ENCODE measurements around the gene STKLD1.
A peak's percentile ranks its signal among the peaks of the same experiment; 100 is the strongest.

Gene STKLD1

DNA sequence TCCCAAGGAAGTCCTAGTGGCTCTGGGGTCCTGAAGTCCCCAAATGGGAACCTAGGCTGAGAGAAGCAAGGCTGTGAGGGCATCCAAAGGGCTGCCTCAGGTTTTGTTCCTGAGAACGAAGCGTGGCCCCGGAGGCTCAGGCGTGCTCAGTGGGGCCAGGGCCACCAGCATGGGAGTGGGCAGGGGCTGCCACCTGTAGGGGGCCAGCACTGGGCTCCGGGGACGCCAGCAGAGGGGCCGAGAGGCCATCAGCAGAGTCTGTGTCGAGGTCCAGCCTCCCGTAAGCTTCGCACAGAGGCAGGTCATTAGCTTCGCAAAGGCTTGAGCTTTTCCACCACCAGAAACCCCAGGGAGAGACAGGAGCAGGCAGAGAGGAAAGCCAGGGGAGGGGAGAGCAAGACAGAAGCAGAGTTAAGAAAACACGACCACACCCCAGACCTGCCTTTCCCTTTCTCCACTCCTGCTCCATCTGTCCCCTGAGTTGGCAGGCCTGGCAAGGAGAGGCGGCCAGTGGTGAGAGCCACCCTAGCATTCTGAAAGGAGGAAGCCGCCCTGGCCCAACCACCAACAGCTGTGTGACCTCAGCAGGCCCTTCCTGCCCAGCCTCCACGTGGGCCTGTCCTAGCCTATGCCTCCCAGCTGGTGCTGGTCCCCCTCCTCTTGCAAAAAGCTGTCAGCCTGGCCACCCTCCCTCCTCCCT, 34.6 kb upstream of the STKLD1 start:
- Histone ChIP-seq H3K14ac (ENCODE audit: low read length) (no peak overlapping the region), H3K23ac (ENCODE audit: low read depth, low read length, poor library complexity) (no peak overlapping the region), H3K4me1 (ENCODE audit: control insufficient read depth in 2 of 2, insufficient read depth in 1 of 2, low read depth in 1 of 2, low read length in 2 of 2) (peaks cover 2 to 4% of the 10 kb centered on the region in 2 donors), H3K18ac (ENCODE audit: low read length) (no peak overlapping the region), H3K79me1 (ENCODE audit: low read depth, low read length) (peaks cover 14% of the 10 kb centered on the region), H4K8ac (ENCODE audit: low read depth, low read length) (no peak overlapping the region), H3K4ac (ENCODE audit: low read length) (no peak overlapping the region), H3K27me3 (ENCODE audit: control insufficient read depth in 3 of 3, insufficient read depth in 3 of 3, low read depth in 1 of 3, low read length in 3 of 3) (no peaks in the 10 kb centered on the region), H3K9ac (ENCODE audit: low read depth, low read length, poor library complexity) (no peak overlapping the region), H2BK15ac (ENCODE audit: low read length) (no peak overlapping the region), H2BK5ac (ENCODE audit: low read length) (no peak overlapping the region), H3K27ac (replicated peaks; ENCODE audit: low read length) (no peak overlapping the region), H3K9me3 (replicated peaks in 1 of 2; ENCODE audit: control insufficient read depth in 2 of 2, insufficient read depth in 1 of 2, low read depth in 1 of 2, low read length in 2 of 2) (no peaks in the 10 kb centered on the region), H2AFZ (ENCODE audit: low read length) (no peak overlapping the region), H3K4me2 (ENCODE audit: insufficient read depth, low read length, poor library complexity, severe bottlenecking) (no peak overlapping the region), H3K4me3 (ENCODE audit: low read length in 2 of 2) (no peak overlapping the region), H2AK5ac (ENCODE audit: low read depth, low read length) (no peak overlapping the region), H3K36me3 (replicated peaks in 1 of 2; ENCODE audit: control insufficient read depth in 2 of 2, insufficient read depth in 2 of 2, low read length in 2 of 2) (peaks cover 72 to 86% of the 10 kb centered on the region in 2 donors), H2BK120ac (ENCODE audit: low read depth, low read length) (no peak overlapping the region), H2BK12ac (ENCODE audit: low read length) (no peak overlapping the region), H4K91ac (ENCODE audit: low read depth, low read length, poor library complexity) (no peak overlapping the region)
- DNase-seq (ENCODE audit: low spot score) = no peak
- no CpG with 5 or more reads among the region's 15 CpGs for WGBS, 2 donors (ENCODE audit: extremely low coverage in 2 of 2, insufficient read length in 2 of 2, insufficient replicate concordance in 1 of 2)

DNA sequence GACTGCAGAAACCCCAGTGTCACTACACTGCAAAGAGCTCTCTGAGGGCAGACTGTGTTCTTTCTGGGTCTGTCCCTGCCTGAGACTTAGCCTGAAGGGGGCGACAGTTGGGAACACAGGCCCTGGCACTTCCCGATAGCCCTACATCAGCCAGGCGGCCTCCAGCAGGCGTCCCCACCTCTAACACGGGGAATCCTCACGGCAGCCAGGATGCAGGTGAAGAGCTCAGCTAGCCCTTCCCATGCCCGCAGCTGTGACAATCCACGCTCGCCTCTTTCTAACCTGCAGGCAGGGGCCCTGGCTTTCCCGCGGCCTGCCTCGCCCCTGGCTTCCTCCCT, 34.1 kb upstream of the STKLD1 start:
- no peak for DNase-seq (ENCODE audit: low spot score)
- Histone ChIP-seq H3K27me3 (ENCODE audit: control insufficient read depth in 3 of 3, insufficient read depth in 3 of 3, low read depth in 1 of 3, low read length in 3 of 3) (no peaks in the 10 kb centered on the region), H3K23ac (ENCODE audit: low read depth, low read length, poor library complexity) (no peak overlapping the region), H3K36me3 (replicated peaks in 1 of 2; ENCODE audit: control insufficient read depth in 2 of 2, insufficient read depth in 2 of 2, low read length in 2 of 2) (peaks cover 72 to 87% of the 10 kb centered on the region in 2 donors), H2BK5ac (ENCODE audit: low read length) (no peak overlapping the region), H3K4me2 (ENCODE audit: insufficient read depth, low read length, poor library complexity, severe bottlenecking) (no peak overlapping the region), H3K4me3 (ENCODE audit: low read length in 2 of 2) (no peak overlapping the region), H3K9me3 (replicated peaks in 1 of 2; ENCODE audit: control insufficient read depth in 2 of 2, insufficient read depth in 1 of 2, low read depth in 1 of 2, low read length in 2 of 2) (no peaks in the 10 kb centered on the region), H2AK5ac (ENCODE audit: low read depth, low read length) (no peak overlapping the region), H3K4ac (ENCODE audit: low read length) (no peak overlapping the region), H3K18ac (ENCODE audit: low read length) (no peak overlapping the region), H4K8ac (ENCODE audit: low read depth, low read length) (no peak overlapping the region), H2BK120ac (ENCODE audit: low read depth, low read length) (no peak overlapping the region), H2BK15ac (ENCODE audit: low read length) (no peak overlapping the region), H3K9ac (ENCODE audit: low read depth, low read length, poor library complexity) (no peak overlapping the region), H2AFZ (ENCODE audit: low read length) (no peak overlapping the region), H3K14ac (ENCODE audit: low read length) (no peak overlapping the region), H2BK12ac (ENCODE audit: low read length) (no peak overlapping the region), H3K79me1 (ENCODE audit: low read depth, low read length) (peaks cover 19% of the 10 kb centered on the region), H3K4me1 (ENCODE audit: control insufficient read depth in 2 of 2, insufficient read depth in 1 of 2, low read depth in 1 of 2, low read length in 2 of 2) (peaks cover 4 to 6% of the 10 kb centered on the region in 2 donors), H3K27ac (replicated peaks; ENCODE audit: low read length) (no peak overlapping the region), H4K91ac (ENCODE audit: low read depth, low read length, poor library complexity) (no peak overlapping the region)
- no CpG with 5 or more reads among the region's 12 CpGs for WGBS, 2 donors (ENCODE audit: extremely low coverage in 2 of 2, insufficient read length in 2 of 2, insufficient replicate concordance in 1 of 2)

DNA sequence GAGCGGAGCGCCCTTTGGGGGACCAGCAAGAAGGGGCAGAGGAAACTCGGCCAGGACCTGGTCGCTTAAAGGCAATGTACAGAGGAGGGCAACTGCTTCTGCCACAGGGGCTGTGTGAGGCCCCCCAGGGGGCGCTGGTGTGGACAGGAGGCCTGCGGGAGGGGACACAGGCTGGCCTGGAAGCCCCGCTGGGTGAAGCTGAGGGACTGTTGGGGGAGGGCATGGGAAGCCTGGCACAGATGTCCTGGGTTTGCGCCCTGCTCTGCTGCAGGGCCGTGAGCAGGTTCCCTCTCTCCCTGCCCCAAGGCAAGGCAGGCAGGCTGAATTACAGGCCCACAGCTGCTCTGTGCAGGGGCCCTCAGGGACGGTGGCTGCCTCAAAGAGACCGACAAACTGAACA, 33.6 kb upstream of the STKLD1 start:
- no peak overlapping the region for H3K4me2 ChIP-seq (ENCODE audit: insufficient read depth, low read length, poor library complexity, severe bottlenecking)
- H3K14ac ChIP-seq (ENCODE audit: low read length) = no peak overlapping the region
- H3K79me1 ChIP-seq (ENCODE audit: low read depth, low read length) = peaks cover 20% of the 10 kb centered on the region
- H3K36me3 ChIP-seq (replicated peaks in 1 of 2; ENCODE audit: control insufficient read depth in 2 of 2, insufficient read depth in 2 of 2, low read length in 2 of 2) = peaks cover 72 to 86% of the 10 kb centered on the region in 2 donors
- WGBS, 2 donors (ENCODE audit: extremely low coverage in 2 of 2, insufficient read length in 2 of 2, insufficient replicate concordance in 1 of 2) = no CpG with 5 or more reads among the region's 11 CpGs
- H2BK120ac ChIP-seq (ENCODE audit: low read depth, low read length) = no peak overlapping the region
- no peak overlapping the region for H3K9ac ChIP-seq (ENCODE audit: low read depth, low read length, poor library complexity)
- H2BK5ac ChIP-seq (ENCODE audit: low read length) = no peak overlapping the region
- H3K4ac ChIP-seq (ENCODE audit: low read length) = no peak overlapping the region
- no peaks in the 10 kb centered on the region for H3K27me3 ChIP-seq (ENCODE audit: control insufficient read depth in 3 of 3, insufficient read depth in 3 of 3, low read depth in 1 of 3, low read length in 3 of 3)
- H2AK5ac ChIP-seq (ENCODE audit: low read depth, low read length) = no peak overlapping the region
- H2BK15ac ChIP-seq (ENCODE audit: low read length) = no peak overlapping the region
- DNase-seq (ENCODE audit: low spot score) = no peak
- no peak overlapping the region for H2BK12ac ChIP-seq (ENCODE audit: low read length)
- H3K4me3 ChIP-seq (ENCODE audit: low read length in 2 of 2) = no peak overlapping the region
- no peak overlapping the region for H3K27ac ChIP-seq (replicated peaks; ENCODE audit: low read length)
- H2AFZ ChIP-seq (ENCODE audit: low read length) = no peak overlapping the region
- no peak overlapping the region for H3K23ac ChIP-seq (ENCODE audit: low read depth, low read length, poor library complexity)
- no peak overlapping the region for H4K8ac ChIP-seq (ENCODE audit: low read depth, low read length)
- H3K9me3 ChIP-seq (replicated peaks in 1 of 2; ENCODE audit: control insufficient read depth in 2 of 2, insufficient read depth in 1 of 2, low read depth in 1 of 2, low read length in 2 of 2) = no peaks in the 10 kb centered on the region
- peaks cover 4 to 6% of the 10 kb centered on the region in 2 donors for H3K4me1 ChIP-seq (ENCODE audit: control insufficient read depth in 2 of 2, insufficient read depth in 1 of 2, low read depth in 1 of 2, low read length in 2 of 2)
- H3K18ac ChIP-seq (ENCODE audit: low read length) = no peak overlapping the region
- no peak overlapping the region for H4K91ac ChIP-seq (ENCODE audit: low read depth, low read length, poor library complexity)

DNA sequence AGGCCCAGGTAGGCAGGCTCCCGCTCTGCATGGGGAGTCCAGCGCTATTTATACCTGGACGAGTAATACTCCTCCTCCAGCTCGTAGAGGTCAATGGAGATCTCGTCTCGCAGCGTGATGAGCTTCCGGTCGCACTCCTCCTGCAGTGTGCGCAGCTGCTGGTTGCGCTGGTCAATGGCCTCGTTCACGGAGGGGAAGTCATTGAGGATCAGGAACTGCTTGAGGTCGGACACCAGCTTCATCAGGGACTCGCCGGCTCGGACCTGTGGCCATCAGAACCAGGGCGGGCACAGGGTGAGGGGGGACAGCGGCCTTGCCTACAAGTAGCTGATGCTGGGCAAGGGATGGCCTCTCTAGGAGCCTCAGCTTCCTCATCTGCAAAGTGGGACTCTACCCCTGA, 32.1 kb upstream of the STKLD1 start:
- Histone ChIP-seq H2AK5ac (ENCODE audit: low read depth, low read length) (no peak overlapping the region), H2BK120ac (ENCODE audit: low read depth, low read length) (no peak overlapping the region), H3K36me3 (replicated peaks in 1 of 2; ENCODE audit: control insufficient read depth in 2 of 2, insufficient read depth in 2 of 2, low read length in 2 of 2) (peaks cover 69 to 81% of the 10 kb centered on the region in 2 donors), H3K4ac (ENCODE audit: low read length) (no peak overlapping the region), H2BK15ac (ENCODE audit: low read length) (no peak overlapping the region), H3K79me1 (ENCODE audit: low read depth, low read length) (peaks cover 24% of the 10 kb centered on the region), H3K18ac (ENCODE audit: low read length) (no peak overlapping the region), H3K4me1 (ENCODE audit: control insufficient read depth in 2 of 2, insufficient read depth in 1 of 2, low read depth in 1 of 2, low read length in 2 of 2) (peaks cover 5 to 8% of the 10 kb centered on the region in 2 donors), H4K8ac (ENCODE audit: low read depth, low read length) (no peak overlapping the region), H3K4me3 (ENCODE audit: low read length in 2 of 2) (no peak overlapping the region), H3K23ac (ENCODE audit: low read depth, low read length, poor library complexity) (peak overlapping the region; percentile 1), H3K9me3 (replicated peaks in 1 of 2; ENCODE audit: control insufficient read depth in 2 of 2, insufficient read depth in 1 of 2, low read depth in 1 of 2, low read length in 2 of 2) (no peaks in the 10 kb centered on the region), H2BK5ac (ENCODE audit: low read length) (no peak overlapping the region), H2AFZ (ENCODE audit: low read length) (no peak overlapping the region), H3K9ac (ENCODE audit: low read depth, low read length, poor library complexity) (no peak overlapping the region), H3K4me2 (ENCODE audit: insufficient read depth, low read length, poor library complexity, severe bottlenecking) (no peak overlapping the region), H4K91ac (ENCODE audit: low read depth, low read length, poor library complexity) (no peak overlapping the region), H3K27ac (replicated peaks; ENCODE audit: low read length) (no peak overlapping the region), H3K27me3 (ENCODE audit: control insufficient read depth in 3 of 3, insufficient read depth in 3 of 3, low read depth in 1 of 3, low read length in 3 of 3) (no peaks in the 10 kb centered on the region), H2BK12ac (ENCODE audit: low read length) (no peak overlapping the region), H3K14ac (ENCODE audit: low read length) (no peak overlapping the region)
- no peak for DNase-seq (ENCODE audit: low spot score)
- no CpG with 5 or more reads among the region's 19 CpGs for WGBS, 2 donors (ENCODE audit: extremely low coverage in 2 of 2, insufficient read length in 2 of 2, insufficient replicate concordance in 1 of 2)

All from neuronal stem cell (in vitro differentiated cells).